ENCODE results near the gene INPP4B.

DNA sequence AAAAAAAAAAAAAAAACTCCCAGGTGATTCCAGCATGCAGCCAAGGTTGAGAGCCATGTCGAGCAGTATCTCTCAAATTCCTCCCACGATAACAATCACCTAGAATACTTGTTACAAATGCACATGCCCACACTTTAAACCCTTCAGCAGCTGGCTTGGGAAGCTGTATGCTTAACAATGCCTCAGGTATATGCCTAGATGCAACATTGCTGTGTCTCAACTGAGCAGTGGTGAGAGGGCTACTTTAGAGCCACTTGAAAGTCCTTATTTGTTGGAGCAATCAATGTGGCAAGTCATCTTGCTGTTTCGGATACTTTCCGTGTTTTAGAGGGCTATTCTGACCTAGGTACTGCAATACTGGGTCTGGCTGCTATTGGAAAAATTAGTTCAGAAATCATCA is 487.4 kb downstream of the INPP4B start:
- TF ChIP-seq, protein P1, sequence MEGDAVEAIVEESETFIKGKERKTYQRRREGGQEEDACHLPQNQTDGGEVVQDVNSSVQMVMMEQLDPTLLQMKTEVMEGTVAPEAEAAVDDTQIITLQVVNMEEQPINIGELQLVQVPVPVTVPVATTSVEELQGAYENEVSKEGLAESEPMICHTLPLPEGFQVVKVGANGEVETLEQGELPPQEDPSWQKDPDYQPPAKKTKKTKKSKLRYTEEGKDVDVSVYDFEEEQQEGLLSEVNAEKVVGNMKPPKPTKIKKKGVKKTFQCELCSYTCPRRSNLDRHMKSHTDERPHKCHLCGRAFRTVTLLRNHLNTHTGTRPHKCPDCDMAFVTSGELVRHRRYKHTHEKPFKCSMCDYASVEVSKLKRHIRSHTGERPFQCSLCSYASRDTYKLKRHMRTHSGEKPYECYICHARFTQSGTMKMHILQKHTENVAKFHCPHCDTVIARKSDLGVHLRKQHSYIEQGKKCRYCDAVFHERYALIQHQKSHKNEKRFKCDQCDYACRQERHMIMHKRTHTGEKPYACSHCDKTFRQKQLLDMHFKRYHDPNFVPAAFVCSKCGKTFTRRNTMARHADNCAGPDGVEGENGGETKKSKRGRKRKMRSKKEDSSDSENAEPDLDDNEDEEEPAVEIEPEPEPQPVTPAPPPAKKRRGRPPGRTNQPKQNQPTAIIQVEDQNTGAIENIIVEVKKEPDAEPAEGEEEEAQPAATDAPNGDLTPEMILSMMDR (IDR thresholded peaks at IDR 0.05; ENCODE audit: low read depth, low read length): no peak
- no peak for TF ChIP-seq POLR2A (IDR thresholded peaks at IDR 0.05; ENCODE audit: extremely low read depth, insufficient read length)

All from NB4 (cell line).